Measurements from ENCODE around the gene PANK2. TPM values are rescaled to one million over a fixed set of nuclear protein-coding genes. Genes with fewer than 3 reads are reported as not detected.

PANK2 gene
- total RNA-seq, 1 donor: 64.8 TPM

DNA sequence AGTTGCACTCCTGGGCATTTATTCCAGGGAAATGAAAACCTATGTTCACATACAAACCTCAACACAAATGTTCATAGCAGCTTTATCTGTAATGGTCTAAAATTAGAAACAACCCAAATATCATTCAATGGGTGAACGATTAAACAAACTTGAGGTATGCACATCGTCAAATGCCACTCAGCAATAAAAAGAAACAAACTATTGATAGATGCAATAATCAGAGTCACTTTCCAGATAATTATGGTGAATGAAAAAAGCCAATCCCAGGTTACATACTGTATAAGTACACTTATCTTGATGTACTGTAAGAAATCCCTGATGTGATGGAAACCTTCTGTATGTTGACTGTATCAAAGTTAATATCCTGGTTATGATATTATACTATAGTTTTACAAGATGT is 87.3 kb downstream of the PANK2 start:
- TF ChIP-seq, protein P1, sequence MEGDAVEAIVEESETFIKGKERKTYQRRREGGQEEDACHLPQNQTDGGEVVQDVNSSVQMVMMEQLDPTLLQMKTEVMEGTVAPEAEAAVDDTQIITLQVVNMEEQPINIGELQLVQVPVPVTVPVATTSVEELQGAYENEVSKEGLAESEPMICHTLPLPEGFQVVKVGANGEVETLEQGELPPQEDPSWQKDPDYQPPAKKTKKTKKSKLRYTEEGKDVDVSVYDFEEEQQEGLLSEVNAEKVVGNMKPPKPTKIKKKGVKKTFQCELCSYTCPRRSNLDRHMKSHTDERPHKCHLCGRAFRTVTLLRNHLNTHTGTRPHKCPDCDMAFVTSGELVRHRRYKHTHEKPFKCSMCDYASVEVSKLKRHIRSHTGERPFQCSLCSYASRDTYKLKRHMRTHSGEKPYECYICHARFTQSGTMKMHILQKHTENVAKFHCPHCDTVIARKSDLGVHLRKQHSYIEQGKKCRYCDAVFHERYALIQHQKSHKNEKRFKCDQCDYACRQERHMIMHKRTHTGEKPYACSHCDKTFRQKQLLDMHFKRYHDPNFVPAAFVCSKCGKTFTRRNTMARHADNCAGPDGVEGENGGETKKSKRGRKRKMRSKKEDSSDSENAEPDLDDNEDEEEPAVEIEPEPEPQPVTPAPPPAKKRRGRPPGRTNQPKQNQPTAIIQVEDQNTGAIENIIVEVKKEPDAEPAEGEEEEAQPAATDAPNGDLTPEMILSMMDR (IDR thresholded peaks at IDR 0.05; ENCODE audit: insufficient read depth, low read depth, low read length): no peak
- no peak overlapping the region for H3K4me3 ChIP-seq (ENCODE audit: low read depth, low read length)
- DNase-seq (ENCODE audit: low read depth): no peak

Small RNAs within 50 kb of the gene (small RNA-seq; reads per million reads assigned to genes)
- 134 reads per million, percentile 97 among the genes with 10 or more reads in this experiment for gene MIR103A2

Other genes with a start within 250 kb of the PANK2 start
- gene GFRA4, start 226.0 kb upstream of the PANK2 start, total RNA-seq: not detected in 2 replicates
- gene ADAM33, start 207.4 kb upstream of the PANK2 start, total RNA-seq: 44.8 and 53.1 TPM in 2 replicates
- not detected in 2 replicates for gene SIGLEC1, start 176.8 kb upstream of the PANK2 start, total RNA-seq
- gene HSPA12B, start 156.7 kb upstream of the PANK2 start, total RNA-seq: under 0.01 TPM in 1 of 2 replicates, not detected in the other
- gene ADISSP, start 121.6 kb upstream of the PANK2 start, total RNA-seq: 26.8 and 34.8 TPM in 2 replicates
- gene SPEF1, start 107.9 kb upstream of the PANK2 start, total RNA-seq: under 0.01 and 0.32 TPM in 2 replicates
- 87.7 and 106 TPM in 2 replicates for gene CENPB, start 102.6 kb upstream of the PANK2 start, total RNA-seq
- 28.0 and 46.2 TPM in 2 replicates for gene CDC25B, start 93.1 kb upstream of the PANK2 start, total RNA-seq
- gene AP5S1, start 68.8 kb upstream of the PANK2 start, total RNA-seq: 17.7 and 20.6 TPM in 2 replicates
- gene MAVS, start 42.6 kb upstream of the PANK2 start, total RNA-seq: 26.7 and 32.4 TPM in 2 replicates
- 15.5 TPM in 2 replicates for gene RNF24, start 126.2 kb downstream of the PANK2 start, total RNA-seq